ENCODE measurements around the gene TMPRSS2.

The TMPRSS2 gene

DNA sequence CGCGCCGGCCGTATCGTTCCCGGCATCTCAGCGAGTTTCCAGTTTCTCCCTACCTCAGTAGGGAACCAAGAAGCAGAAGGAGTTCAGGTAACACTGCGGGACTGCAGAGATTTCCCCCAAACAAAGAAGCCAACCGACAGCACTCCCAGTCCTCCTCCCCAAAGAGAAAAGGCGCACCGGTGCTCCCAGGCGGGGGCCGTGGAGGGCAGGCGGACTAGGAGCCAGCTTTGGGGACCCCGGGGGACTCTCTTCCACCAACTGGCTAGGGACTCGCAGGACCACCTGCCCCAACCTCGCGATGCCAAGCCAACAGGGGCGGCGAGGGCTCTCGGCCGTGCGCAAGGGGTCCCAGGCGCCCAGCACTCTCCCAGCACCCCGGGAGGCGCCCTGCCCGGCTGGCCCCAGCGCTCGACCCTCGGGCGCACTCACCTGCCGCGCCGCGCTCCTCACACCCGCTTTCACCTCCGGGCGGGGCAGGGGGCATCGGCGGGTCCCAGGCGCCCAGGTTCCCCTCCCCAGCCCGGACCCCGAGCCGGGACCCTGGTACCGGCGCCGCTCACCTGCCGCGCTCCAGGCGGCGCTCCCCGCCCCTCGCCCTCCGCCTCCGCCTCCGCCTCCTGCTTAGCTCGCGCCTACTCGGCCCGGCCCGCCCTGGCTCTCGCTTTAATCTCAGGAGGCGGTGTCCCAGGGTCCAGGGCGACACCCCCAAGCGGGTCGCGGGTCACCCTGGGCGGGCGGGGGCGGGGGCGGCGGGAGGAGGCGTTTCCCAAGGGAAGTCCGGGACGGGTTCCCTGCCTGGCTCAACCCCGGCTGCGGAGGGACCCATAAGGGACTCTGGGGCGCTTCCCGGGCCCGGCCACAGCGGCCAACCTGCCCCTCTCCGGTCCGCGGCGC is at the start of gene TMPRSS2:
Gene TMPRSS2 (minus strand): TSS at position 638 of the 894 bp plus-strand sequence. CDS start 10,025 bp downstream, outside the sequence.
- Mint-ChIP-seq H3K9me3 (no peaks in the 10 kb centered on the region), H3K4me3 (no peak within 1 kb of the TSS), H3K27ac (no peak within 1 kb of the TSS), H3K27me3 (peaks cover 53% of the 10 kb centered on the region), H3K36me3 (ENCODE audit: low read depth) (no peaks in the 10 kb centered on the region), H3K4me1 (ENCODE audit: low read depth) (no peaks in the 10 kb centered on the region)

DNA sequence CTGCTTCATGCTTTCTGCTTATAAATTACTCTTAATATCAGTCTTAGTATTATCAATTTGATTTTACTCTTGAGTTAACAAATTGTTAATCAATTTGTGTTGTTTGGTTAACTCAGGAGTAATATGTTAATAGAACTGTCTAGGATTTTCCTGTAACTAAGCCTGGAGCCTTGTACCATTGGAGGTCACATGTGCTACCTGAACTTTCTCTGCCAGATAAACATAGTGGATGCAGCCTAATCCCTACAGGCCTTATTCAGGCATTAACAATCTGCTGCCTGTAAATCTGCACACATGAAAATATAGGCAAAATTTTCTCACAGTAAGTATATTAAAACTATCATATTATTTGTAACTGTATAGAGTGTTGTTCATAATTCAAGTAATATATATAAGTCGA is 47.1 kb upstream of the TMPRSS2 start:
- Mint-ChIP-seq H3K4me3 (no peak overlapping the region), H3K36me3 (ENCODE audit: low read depth) (no peaks in the 10 kb centered on the region), H3K27me3 (peaks cover 13% of the 10 kb centered on the region), H3K9me3 (no peaks in the 10 kb centered on the region), H3K4me1 (ENCODE audit: low read depth) (peaks cover 4% of the 10 kb centered on the region), H3K27ac (no peak overlapping the region)

DNA sequence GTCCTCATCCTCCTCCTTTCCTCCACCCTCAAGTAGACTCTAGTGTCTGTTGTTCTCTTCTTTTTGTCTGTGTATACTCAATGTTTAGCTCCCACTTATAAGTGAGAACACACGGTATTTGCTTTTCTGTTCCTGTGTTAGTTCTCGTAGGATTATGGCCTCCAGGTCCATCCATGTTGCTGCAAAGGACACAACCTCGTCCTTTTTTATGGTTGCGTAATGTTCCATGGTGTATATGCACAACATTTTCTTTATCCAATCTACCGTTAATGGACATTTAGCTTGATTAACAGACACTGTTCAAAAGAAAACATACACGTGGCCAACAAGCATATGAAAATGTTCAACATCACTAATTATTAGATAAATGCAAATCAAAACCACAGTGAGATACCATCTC is 44.3 kb upstream of the TMPRSS2 start:
- peaks cover 16% of the 10 kb centered on the region for H3K27me3 Mint-ChIP-seq
- no peak overlapping the region for H3K27ac Mint-ChIP-seq
- no peaks in the 10 kb centered on the region for H3K4me1 Mint-ChIP-seq (ENCODE audit: low read depth)
- H3K4me3 Mint-ChIP-seq, result no peak overlapping the region
- no peaks in the 10 kb centered on the region for H3K9me3 Mint-ChIP-seq
- H3K36me3 Mint-ChIP-seq (ENCODE audit: low read depth), result no peaks in the 10 kb centered on the region

DNA sequence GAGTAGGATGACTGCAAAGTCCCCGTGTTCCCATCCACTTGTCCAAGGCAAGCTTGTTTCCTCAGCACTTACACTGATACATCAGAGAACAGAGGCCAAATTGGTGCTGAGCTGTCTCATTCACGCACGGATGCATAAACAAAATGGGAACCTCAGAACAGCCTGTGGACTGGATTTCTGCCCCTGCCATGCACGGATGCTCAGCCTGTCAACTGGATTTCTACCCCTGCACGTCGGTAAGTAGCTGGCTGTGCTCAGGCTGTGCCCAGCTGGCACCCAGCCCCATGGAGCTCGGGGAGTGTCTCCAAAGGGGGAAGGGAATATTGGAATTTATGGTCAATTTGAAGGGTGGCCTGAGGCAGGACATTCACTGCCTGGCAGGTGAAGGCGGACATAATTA is 40.8 kb upstream of the TMPRSS2 start:
- Mint-ChIP-seq H3K4me1 (ENCODE audit: low read depth) (no peaks in the 10 kb centered on the region), H3K27ac (no peak overlapping the region), H3K9me3 (no peaks in the 10 kb centered on the region), H3K36me3 (ENCODE audit: low read depth) (no peaks in the 10 kb centered on the region), H3K27me3 (peaks cover 29% of the 10 kb centered on the region), H3K4me3 (no peak overlapping the region)

DNA sequence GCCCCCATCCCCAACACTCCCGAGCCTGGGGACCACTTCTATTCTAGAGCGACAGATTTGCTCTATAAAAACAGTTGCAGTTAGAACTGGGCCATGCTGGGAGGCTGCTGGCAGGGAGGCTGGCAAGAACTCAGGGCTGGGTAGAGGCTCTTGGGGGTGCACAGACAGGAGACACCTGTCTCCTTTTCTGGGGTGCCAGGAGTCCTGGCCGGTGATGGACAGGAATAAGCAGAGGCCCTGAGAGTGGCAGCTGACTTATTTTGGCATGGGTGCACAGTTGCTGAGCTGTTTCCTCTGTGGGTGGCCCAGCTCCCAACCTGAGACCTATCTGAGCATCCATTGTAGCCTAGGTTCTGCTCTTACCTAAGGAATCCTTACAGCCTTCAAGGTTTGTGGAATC is 39.2 kb upstream of the TMPRSS2 start:
- Mint-ChIP-seq H3K4me1 (ENCODE audit: low read depth) (no peaks in the 10 kb centered on the region), H3K9me3 (no peaks in the 10 kb centered on the region), H3K27me3 (peaks cover 41% of the 10 kb centered on the region), H3K4me3 (no peak overlapping the region), H3K36me3 (ENCODE audit: low read depth) (no peaks in the 10 kb centered on the region), H3K27ac (no peak overlapping the region)

DNA sequence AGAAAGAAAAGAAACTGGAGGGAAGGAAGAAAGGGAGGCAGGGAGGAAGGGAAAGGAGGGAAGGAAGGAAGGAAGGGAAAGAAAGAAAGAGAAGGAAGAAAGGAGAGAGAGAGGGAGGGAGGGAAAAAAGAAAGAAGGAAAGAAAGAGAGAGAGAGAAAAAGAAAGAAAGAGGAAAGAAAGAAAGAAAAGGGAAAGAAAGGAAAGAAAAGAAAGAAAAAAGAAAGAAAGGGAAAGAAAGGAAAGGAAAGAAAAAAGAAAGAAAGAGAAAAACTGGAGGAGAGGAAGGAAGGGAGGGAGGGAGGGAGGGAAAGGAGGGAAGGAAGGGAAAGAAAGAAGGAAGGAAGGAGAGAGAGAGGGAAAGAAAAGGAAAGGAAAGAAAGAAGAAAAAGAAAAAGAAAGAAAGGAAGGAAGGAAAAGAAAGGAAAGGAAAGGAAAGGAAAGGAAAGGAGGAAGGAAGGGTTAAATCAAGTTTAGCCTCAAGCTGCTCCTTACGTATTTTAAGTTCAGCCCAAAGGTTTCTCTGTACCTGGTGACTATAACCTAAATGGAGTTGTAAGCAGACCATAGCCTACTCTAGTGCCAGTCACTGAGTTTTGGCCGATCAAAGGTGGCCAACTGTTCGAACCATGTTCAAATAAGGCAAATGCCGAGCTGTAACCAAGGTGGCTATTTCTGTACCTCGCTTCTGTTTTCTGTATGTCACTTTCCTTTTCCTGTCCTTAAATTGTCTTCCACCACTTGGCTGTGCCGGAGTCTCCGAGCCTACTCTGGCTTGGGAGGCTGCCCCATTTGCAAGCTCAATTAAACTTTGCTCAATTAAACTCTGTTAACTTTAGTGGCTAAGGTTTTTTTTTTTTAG is 37.8 kb upstream of the TMPRSS2 start:
- H3K27ac Mint-ChIP-seq, result no peak overlapping the region
- H3K4me3 Mint-ChIP-seq, result no peak overlapping the region
- H3K36me3 Mint-ChIP-seq (ENCODE audit: low read depth), result no peaks in the 10 kb centered on the region
- no peaks in the 10 kb centered on the region for H3K9me3 Mint-ChIP-seq
- H3K4me1 Mint-ChIP-seq (ENCODE audit: low read depth), result no peaks in the 10 kb centered on the region
- peaks cover 46% of the 10 kb centered on the region for H3K27me3 Mint-ChIP-seq

DNA sequence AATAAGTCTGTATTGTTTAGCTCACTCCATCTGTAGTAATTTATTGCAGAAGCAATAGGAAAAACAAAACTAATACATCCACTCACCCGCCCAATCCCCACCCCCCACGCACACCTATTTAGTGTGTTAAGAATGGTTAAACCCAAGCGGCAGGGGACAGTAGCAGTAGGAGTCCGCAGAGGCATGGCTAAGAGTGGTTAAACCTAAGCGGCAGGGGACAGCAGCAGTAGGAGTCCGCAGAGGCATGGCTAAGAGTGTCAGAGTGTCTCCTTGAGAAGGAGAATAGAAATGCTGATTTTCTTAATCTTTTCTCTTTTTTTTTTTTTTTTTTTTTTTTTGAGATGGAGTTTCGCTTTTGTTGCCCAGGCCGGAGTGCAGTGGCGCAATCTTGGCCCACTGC is 34.8 kb upstream of the TMPRSS2 start:
- Mint-ChIP-seq H3K36me3 (ENCODE audit: low read depth) (no peaks in the 10 kb centered on the region), H3K9me3 (no peaks in the 10 kb centered on the region), H3K4me3 (no peak overlapping the region), H3K27me3 (peaks cover 33% of the 10 kb centered on the region), H3K4me1 (ENCODE audit: low read depth) (no peaks in the 10 kb centered on the region), H3K27ac (no peak overlapping the region)

DNA sequence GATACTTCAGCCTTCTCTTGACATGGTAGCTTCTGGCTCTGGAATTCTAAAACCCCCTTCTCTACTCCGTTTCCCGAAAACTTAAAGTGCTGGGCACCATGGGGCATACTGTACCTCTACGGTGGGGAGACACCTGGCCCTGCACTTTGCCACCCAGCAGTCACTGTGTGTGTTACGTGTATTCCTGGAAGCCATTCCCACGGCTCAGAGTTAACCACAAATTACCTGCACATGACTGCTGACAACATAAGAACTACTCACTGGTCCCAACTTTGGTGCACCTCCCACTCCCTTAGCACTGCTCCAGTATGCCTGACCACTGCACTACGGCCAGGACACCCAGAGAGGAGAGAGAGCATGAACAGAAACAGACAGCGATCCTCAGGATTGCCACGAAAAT is 29.4 kb upstream of the TMPRSS2 start:
- H3K4me3 Mint-ChIP-seq, result no peak overlapping the region

DNA sequence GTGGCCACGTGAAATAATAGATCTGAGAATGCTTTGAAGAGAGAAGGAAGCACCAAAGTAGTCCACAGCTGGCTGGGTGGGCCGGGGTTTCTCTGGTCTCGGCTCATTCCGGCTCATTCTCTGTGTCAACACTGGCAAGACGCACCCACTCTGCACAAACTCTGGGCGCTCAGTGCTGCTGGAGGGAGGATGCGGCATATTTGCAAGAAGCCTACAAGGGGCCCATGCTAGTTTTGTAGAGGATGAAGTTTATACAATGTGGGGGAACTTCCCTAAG is 28.8 kb upstream of the TMPRSS2 start:
- peaks cover 12% of the 10 kb centered on the region for H3K27me3 Mint-ChIP-seq
- H3K4me3 Mint-ChIP-seq, result no peak overlapping the region
- H3K9me3 Mint-ChIP-seq, result no peaks in the 10 kb centered on the region
- H3K4me1 Mint-ChIP-seq (ENCODE audit: low read depth), result no peaks in the 10 kb centered on the region
- H3K27ac Mint-ChIP-seq, result no peak overlapping the region
- H3K36me3 Mint-ChIP-seq (ENCODE audit: low read depth), result no peaks in the 10 kb centered on the region

More for the DNA sequence above, 29.4 kb upstream of the TMPRSS2 start:
- Mint-ChIP-seq H3K36me3 (ENCODE audit: low read depth) (no peaks in the 10 kb centered on the region), H3K9me3 (no peaks in the 10 kb centered on the region), H3K27me3 (peaks cover 14% of the 10 kb centered on the region), H3K4me1 (ENCODE audit: low read depth) (no peaks in the 10 kb centered on the region), H3K27ac (no peak overlapping the region)

DNA sequence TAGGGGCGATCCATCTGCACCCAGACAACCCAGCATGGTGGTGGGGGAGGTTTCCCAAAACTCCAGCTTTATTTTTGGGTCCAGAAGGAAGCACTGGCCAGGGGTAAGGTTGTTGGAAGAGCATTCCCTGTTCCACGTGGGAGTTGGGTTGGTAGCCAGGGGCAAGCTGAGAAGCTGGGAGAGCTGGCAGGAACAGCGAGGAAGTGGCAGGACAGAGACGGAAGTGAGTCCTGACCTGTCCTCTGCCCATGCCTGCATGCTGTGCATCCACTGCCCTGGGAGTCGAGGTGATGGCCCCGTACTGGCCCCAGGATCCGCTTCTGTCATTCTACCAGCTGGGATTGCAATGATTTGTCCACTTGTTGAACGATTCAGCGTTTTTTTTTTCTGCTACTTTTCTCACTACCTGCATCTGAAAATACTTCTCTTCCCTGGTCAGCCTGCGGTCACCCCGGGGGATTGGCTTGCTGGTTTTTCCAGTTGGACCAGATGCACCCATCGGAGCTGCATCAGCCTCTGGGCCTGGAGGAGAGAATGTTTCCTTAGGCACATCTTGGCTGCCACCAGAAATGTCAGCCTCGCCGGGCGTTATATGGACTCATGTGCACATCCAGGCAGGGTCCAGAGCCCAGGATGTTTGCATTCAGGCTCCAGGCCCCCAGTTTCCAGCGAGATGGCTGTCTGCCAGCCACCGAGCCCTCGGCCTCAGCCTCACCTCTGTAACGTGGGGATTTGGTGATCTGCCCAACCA is 28.3 kb upstream of the TMPRSS2 start:
- no peaks in the 10 kb centered on the region for H3K9me3 Mint-ChIP-seq
- H3K4me1 Mint-ChIP-seq (ENCODE audit: low read depth), result no peaks in the 10 kb centered on the region
- no peaks in the 10 kb centered on the region for H3K36me3 Mint-ChIP-seq (ENCODE audit: low read depth)
- H3K4me3 Mint-ChIP-seq, result no peak overlapping the region
- no peak overlapping the region for H3K27ac Mint-ChIP-seq
- H3K27me3 Mint-ChIP-seq, result peaks cover 7% of the 10 kb centered on the region

DNA sequence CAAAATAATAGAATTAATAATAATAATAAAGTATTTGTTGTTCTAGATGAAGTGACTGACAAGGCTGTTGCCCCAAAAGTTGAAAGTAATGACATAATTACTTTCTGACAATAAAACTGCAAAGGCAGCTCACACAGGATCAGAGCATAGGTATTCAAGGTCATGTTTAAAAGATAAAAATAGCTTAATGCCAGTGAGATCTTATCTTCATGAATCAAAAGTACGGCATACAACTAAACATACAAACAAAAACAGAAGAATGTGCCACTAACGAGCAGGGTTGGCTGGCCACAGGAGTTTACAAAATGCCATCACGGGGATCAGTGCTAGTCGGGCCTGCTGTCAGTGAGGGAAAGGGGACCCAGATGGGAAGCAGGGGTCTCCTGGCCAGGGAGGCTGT is 22.4 kb upstream of the TMPRSS2 start:
- Mint-ChIP-seq H3K4me1 (ENCODE audit: low read depth) (no peaks in the 10 kb centered on the region), H3K4me3 (no peak overlapping the region), H3K36me3 (ENCODE audit: low read depth) (no peaks in the 10 kb centered on the region), H3K27me3 (peaks cover 7% of the 10 kb centered on the region), H3K9me3 (no peaks in the 10 kb centered on the region), H3K27ac (no peak overlapping the region)

DNA sequence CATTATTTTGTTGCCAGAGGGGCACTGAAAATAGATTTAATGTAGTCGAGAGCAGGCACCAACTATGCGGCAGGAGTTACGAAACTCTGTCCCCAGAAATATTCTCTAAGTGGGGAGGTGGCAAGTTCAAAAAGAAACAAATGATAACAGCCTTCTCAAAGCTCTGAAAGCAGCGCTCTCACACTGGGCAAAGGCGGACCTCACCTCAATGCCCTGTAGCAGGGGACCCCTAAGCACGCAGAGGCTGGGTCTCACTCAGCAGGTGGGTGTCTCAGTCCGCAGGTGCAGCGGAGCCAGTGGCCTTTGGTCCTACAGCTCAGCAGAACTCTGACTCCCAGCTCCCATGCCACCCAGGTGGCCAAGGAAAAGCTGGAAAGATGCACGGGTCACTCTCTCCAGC is 21.8 kb upstream of the TMPRSS2 start:
- Mint-ChIP-seq H3K27ac (no peak overlapping the region), H3K4me1 (ENCODE audit: low read depth) (no peaks in the 10 kb centered on the region), H3K9me3 (no peaks in the 10 kb centered on the region), H3K36me3 (ENCODE audit: low read depth) (no peaks in the 10 kb centered on the region), H3K27me3 (peaks cover 4% of the 10 kb centered on the region), H3K4me3 (no peak overlapping the region)

DNA sequence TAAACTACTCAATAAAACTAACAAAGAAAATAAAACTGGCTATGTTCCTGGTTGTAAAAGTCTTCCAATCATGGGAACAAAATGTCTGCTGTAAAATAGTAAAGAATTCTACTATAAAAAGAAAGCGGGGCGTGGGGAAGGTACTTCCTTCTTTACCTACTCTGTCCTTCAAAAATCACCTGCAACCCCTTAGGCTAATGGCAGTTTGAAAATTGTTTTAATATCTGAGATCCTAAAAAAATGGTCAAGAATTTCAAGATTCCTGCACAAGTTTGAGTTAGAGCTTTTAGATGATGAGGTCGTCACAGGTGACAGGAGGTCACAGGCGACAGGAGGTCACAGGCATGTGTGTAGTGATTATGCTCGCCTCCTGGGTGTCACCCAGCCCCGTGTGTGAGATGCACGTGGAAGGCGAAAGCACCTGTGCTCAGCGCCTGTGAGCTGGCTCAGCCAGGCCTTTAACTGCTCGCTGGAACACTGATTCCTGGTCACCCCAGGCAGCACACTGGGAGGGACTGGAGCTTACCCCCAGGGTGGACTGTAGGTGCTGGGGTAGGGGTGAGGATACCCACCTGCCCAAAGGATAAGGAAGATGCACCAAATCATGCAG is 18.6 kb upstream of the TMPRSS2 start:
- Mint-ChIP-seq H3K9me3 (no peaks in the 10 kb centered on the region), H3K4me1 (ENCODE audit: low read depth) (peaks cover 4% of the 10 kb centered on the region), H3K4me3 (no peak overlapping the region), H3K27me3 (peaks cover 8% of the 10 kb centered on the region), H3K36me3 (ENCODE audit: low read depth) (no peaks in the 10 kb centered on the region), H3K27ac (no peak overlapping the region)

DNA sequence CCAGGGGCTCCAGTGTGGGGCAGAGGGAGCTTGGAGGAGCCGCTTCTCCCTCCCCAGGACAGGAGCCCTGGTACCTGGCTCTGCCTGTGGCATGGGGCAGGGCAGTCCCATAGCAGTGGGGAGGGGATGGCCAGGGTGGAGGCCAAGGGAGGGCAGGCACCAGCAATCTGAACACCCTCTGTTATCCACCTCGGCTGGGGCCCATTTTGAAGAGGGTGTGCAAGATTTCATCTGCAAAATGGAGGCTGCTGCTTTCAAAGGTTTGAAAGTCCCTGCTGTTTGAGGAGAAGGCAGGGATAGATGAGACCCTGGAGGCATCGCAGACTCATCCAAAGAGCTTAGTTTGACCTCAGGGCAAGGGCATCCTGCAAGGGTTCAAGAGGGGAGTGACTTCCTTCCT is 15.2 kb upstream of the TMPRSS2 start:
- no peaks in the 10 kb centered on the region for H3K36me3 Mint-ChIP-seq (ENCODE audit: low read depth)
- H3K27ac Mint-ChIP-seq, result no peak overlapping the region
- H3K4me1 Mint-ChIP-seq (ENCODE audit: low read depth), result peaks cover 4% of the 10 kb centered on the region
- H3K27me3 Mint-ChIP-seq, result peaks cover 12% of the 10 kb centered on the region
- no peak overlapping the region for H3K4me3 Mint-ChIP-seq
- no peaks in the 10 kb centered on the region for H3K9me3 Mint-ChIP-seq

All from stimulated activated naive CD8-positive, alpha-beta T cell treated with anti-CD3 and anti-CD28 coated beads, Interleukin-15, Interleukin-2, amounts not matched to agents 100 ng/mL and 50 ng/mL, for 24 hours (primary cell).